ENCODE data around the gene ZNF581. TPM values are rescaled to one million over a fixed set of nuclear protein-coding genes. Genes with fewer than 3 reads are reported as not detected.

The ZNF581 gene
- total RNA-seq, 2 donors from 2014 or later = 7.5 to 8.6 TPM

- no peaks in the 10 kb centered on the region for H3K27me3 ChIP-seq
- peak overlapping the region; percentile 97 to 99 for H3K27ac ChIP-seq
- no peaks in the 10 kb centered on the region for H3K9me3 ChIP-seq
- H3K36me3 ChIP-seq = no peaks in the 10 kb centered on the region
- H3K4me1 ChIP-seq = peaks cover 0 to 49% of the 10 kb centered on the region in 2 donors
- peak overlapping the region; percentile 63 to 88 for H3K4me3 ChIP-seq
- DNase-seq (ENCODE audit: low spot score) = peak; percentile 98
- TF ChIP-seq, protein P1, sequence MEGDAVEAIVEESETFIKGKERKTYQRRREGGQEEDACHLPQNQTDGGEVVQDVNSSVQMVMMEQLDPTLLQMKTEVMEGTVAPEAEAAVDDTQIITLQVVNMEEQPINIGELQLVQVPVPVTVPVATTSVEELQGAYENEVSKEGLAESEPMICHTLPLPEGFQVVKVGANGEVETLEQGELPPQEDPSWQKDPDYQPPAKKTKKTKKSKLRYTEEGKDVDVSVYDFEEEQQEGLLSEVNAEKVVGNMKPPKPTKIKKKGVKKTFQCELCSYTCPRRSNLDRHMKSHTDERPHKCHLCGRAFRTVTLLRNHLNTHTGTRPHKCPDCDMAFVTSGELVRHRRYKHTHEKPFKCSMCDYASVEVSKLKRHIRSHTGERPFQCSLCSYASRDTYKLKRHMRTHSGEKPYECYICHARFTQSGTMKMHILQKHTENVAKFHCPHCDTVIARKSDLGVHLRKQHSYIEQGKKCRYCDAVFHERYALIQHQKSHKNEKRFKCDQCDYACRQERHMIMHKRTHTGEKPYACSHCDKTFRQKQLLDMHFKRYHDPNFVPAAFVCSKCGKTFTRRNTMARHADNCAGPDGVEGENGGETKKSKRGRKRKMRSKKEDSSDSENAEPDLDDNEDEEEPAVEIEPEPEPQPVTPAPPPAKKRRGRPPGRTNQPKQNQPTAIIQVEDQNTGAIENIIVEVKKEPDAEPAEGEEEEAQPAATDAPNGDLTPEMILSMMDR (IDR thresholded peaks at IDR 0.05) = peak; percentile 91 to 97
Observed at GRCh38 chr19:55653651-55654322, 10.3 kb downstream of the ZNF581 start.

- Histone ChIP-seq H3K27me3 (no peaks in the 10 kb centered on the region), H3K4me1 (peaks cover 0 to 49% of the 10 kb centered on the region in 2 donors), H3K36me3 (peaks cover 3% of the 10 kb centered on the region), H3K27ac (peak overlapping the region; percentile 97 to 99), H3K9me3 (no peaks in the 10 kb centered on the region), H3K4me3 (peak overlapping the region; percentile 63 to 88)
- TF ChIP-seq, protein P1 (IDR thresholded peaks at IDR 0.05) = no peak
- DNase-seq (ENCODE audit: low spot score) = peak; percentile 100
Observed at GRCh38 chr19:55654323-55654867, 10.9 kb downstream of the ZNF581 start.

GRCh38 chr19:55654868-55655647, 11.6 kb downstream of the ZNF581 start, which contains the start of gene U2AF2:
U2AF2 (plus strand) TSS chr19:55655035; CDS start chr19:55655105, 70 bp downstream.
- Histone ChIP-seq H3K9me3 (no peaks in the 10 kb centered on the region), H3K27me3 (no peaks in the 10 kb centered on the region), H3K4me1 (peaks cover 0 to 53% of the 10 kb centered on the region in 2 donors), H3K27ac (peak within 1 kb of the TSS; percentile 97 to 99), H3K36me3 (peaks cover 8% of the 10 kb centered on the region), H3K4me3 (peak within 1 kb of the TSS; percentile 63 to 88)
- DNase-seq (ENCODE audit: low spot score) = peak; percentile 94
- TF ChIP-seq, protein P1 (IDR thresholded peaks at IDR 0.05) = peak in 1 of 2 donors; percentile 16

GRCh38 chr19:55655648-55656040, 12.2 kb downstream of the ZNF581 start:
- peaks cover 14% of the 10 kb centered on the region for H3K36me3 ChIP-seq
- peak overlapping the region; percentile 97 to 99 for H3K27ac ChIP-seq
- H3K4me3 ChIP-seq = peak overlapping the region; percentile 63 to 88
- DNase-seq (ENCODE audit: low spot score) = no peak
- TF ChIP-seq, protein P1 (IDR thresholded peaks at IDR 0.05) = no peak
- no peaks in the 10 kb centered on the region for H3K27me3 ChIP-seq
- H3K4me1 ChIP-seq = peaks cover 0 to 55% of the 10 kb centered on the region in 2 donors
- no peaks in the 10 kb centered on the region for H3K9me3 ChIP-seq

- no peaks in the 10 kb centered on the region for H3K27me3 ChIP-seq
- no peak for DNase-seq (ENCODE audit: low spot score)
- H3K9me3 ChIP-seq = no peaks in the 10 kb centered on the region
- peaks cover 23% of the 10 kb centered on the region for H3K36me3 ChIP-seq
- peaks cover 0 to 55% of the 10 kb centered on the region in 2 donors for H3K4me1 ChIP-seq
- TF ChIP-seq, protein P1 (IDR thresholded peaks at IDR 0.05) = no peak
- H3K27ac ChIP-seq = no peak overlapping the region
- peak overlapping the region; percentile 63 to 88 for H3K4me3 ChIP-seq
Observed at GRCh38 chr19:55656552-55656951, 13.1 kb downstream of the ZNF581 start.

All from right atrium auricular region (tissue), 2 donors.